DND-41 (cell line): Measurements from ENCODE around the gene RTF1.

ENCODE experiments used
- CTCF ChIP-seq: IDR thresholded peaks from 2 replicates; pipeline ENCODE4 v1.5.1; 2012; ENCODE audit warnings: borderline replicate concordance, low read length, moderate library complexity, mild to moderate bottlenecking; ENCODE audit not compliant: poor library complexity, severe bottlenecking; ENCODE audit errors: extremely low read depth
- EZH2 ChIP-seq: IDR thresholded peaks from 3 replicates; pipeline ENCODE4 v1.6.1; 2012; ENCODE audit warnings: borderline replicate concordance, low read depth, mild to moderate bottlenecking, moderate library complexity, low read length, inconsistent platforms; ENCODE audit not compliant: severe bottlenecking

- TF ChIP-seq CTCF (no peak), EZH2 (no peak)
These were observed 24.2 kb upstream of the RTF1 start for GRCh38 chr15:41392659-41393058.
